SK-N-SH (cell line): ENCODE data around the gene GARNL3. TPM values are rescaled to one million over a fixed set of nuclear protein-coding genes. Genes with fewer than 3 reads are reported as not detected.

ENCODE experiments used
- CTCF ChIA-PET: fragments of 300-600, 350-600 bp; formaldehyde crosslinking; extraction: SDS; loops from one replicate; lab custom pipeline; 2021; lab: Yijun Ruan, JAX
- POLR2A ChIA-PET: fragments of 350-600 bp; sonication (Branson Sonifier 250); formaldehyde crosslinking; extraction: SDS; loops from one replicate; lab custom pipeline; 2020; ENCODE audit warnings: antibody characterized with exemption, inconsistent platforms; lab: Yijun Ruan, JAX
- DNase-seq: peaks from one replicate; pipeline ENCODE4 v3.0.0; 2012
- H2AFZ ChIP-seq: fragments of 200-600 bp; sonication (generic); 2 replicates; pipeline ENCODE4 v1.8.1; 2016; ENCODE audit warnings: antibody characterized with exemption, mild to moderate bottlenecking, low read depth
- H3F3A ChIP-seq: fragments of 200-600 bp; sonication (generic); replicated peaks from 2 replicates; pipeline ENCODE3; 2016; ENCODE audit warnings: antibody characterized with exemption, mild to moderate bottlenecking; ENCODE audit not compliant: insufficient read depth
- H3K27ac ChIP-seq, 2 experiments: fragments of 200-500 bp in 1 of 2; fragments of 200-600 bp in 1 of 2; sonication (Bioruptor generic) in 1 of 2; sonication (generic), shearing (Covaris generic) in 1 of 2; 2 replicates each; pipeline versions ENCODE4 v1.5.1 to v1.6.1; 2014 to 2016; ENCODE audit warnings: low read depth in 2 of 2, inconsistent platforms in 1 of 2, low read length in 1 of 2, mild to moderate bottlenecking in 1 of 2, mixed read lengths in 1 of 2
- H3K27me3 ChIP-seq: fragments of 200-600 bp; sonication (generic), shearing (Covaris generic); 2 replicates; pipeline ENCODE4 v1.6.1; 2016; ENCODE audit warnings: mixed run types; ENCODE audit not compliant: insufficient read depth
- H3K36me3 ChIP-seq, 2 experiments: fragments of 200-500 bp in 1 of 2; fragments of 200-600 bp in 1 of 2; sonication (Bioruptor generic) in 1 of 2; sonication (generic) in 1 of 2; replicated peaks in 1 of 2; 2 replicates each; pipeline versions ENCODE3 to v1.5.1; 2014 to 2016; ENCODE audit warnings: low read length in 1 of 2, mild to moderate bottlenecking in 1 of 2; ENCODE audit not compliant: insufficient read depth in 2 of 2, control insufficient read depth in 1 of 2
- H3K4me1 ChIP-seq, 2 experiments: fragments of 200-500 bp in 1 of 2; fragments of 200-600 bp in 1 of 2; sonication (Bioruptor generic) in 1 of 2; sonication (generic), shearing (Covaris generic) in 1 of 2; 2 replicates each; pipeline versions ENCODE4 v1.5.1 to v1.6.1; 2014 to 2016; ENCODE audit warnings: low read depth in 1 of 2, low read length in 1 of 2, mixed run types in 1 of 2; ENCODE audit not compliant: insufficient read depth in 2 of 2, control insufficient read depth in 1 of 2
- H3K4me2 ChIP-seq: fragments of 200-600 bp; sonication (generic), shearing (Covaris generic); 2 replicates; pipeline ENCODE4 v1.6.1; 2017; ENCODE audit warnings: mixed run types
- H3K4me3 ChIP-seq, 2 experiments: fragments of 200-500 bp in 1 of 2; fragments of 200-600 bp in 1 of 2; sonication (Bioruptor generic) in 1 of 2; sonication (generic), shearing (Covaris generic) in 1 of 2; 2 replicates each; pipeline versions ENCODE4 v1.5.1 to v1.8.1; 2014 to 2016; ENCODE audit warnings: low read depth in 2 of 2, inconsistent platforms in 1 of 2, low read length in 1 of 2, mild to moderate bottlenecking in 1 of 2, mixed read lengths in 1 of 2, moderate library complexity in 1 of 2
- H3K79me2 ChIP-seq: fragments of 200-600 bp; sonication (generic); 2 replicates; pipeline ENCODE4 v1.8.1; 2017; ENCODE audit warnings: mild to moderate bottlenecking; ENCODE audit not compliant: insufficient read depth
- H3K9ac ChIP-seq: fragments of 200-600 bp; sonication (generic); 2 replicates; pipeline ENCODE4 v1.6.1; 2017; ENCODE audit warnings: mixed run types
- H3K9me2 ChIP-seq: fragments of 200-600 bp; sonication (generic); 2 replicates; pipeline ENCODE4 v1.6.1; 2017; ENCODE audit warnings: mixed run types
- H3K9me3 ChIP-seq: fragments of 200-600 bp; sonication (generic); 2 replicates; pipeline ENCODE4 v1.6.1; 2017; ENCODE audit warnings: mixed run types, mild to moderate bottlenecking, moderate library complexity
- H4K20me1 ChIP-seq: fragments of 200-600 bp; sonication (generic); 2 replicates; pipeline ENCODE4 v1.6.1; 2017; ENCODE audit warnings: mild to moderate bottlenecking, mixed run types; ENCODE audit not compliant: insufficient read depth
- CHD2 ChIP-seq: fragments of 150-350 bp; IDR thresholded peaks from 2 replicates; pipeline ENCODE4 v1.6.1; 2018; ENCODE audit warnings: low read length; ENCODE audit not compliant: partially characterized antibody
- ELF1 ChIP-seq: IDR thresholded peaks from 2 replicates; pipeline ENCODE4 v1.4.0; 2012
- EP300 ChIP-seq, 2 experiments: IDR thresholded peaks; 2 replicates each; pipeline versions ENCODE4 v1.4.0 to v1.6.1; 2012; ENCODE audit warnings: borderline replicate concordance in 1 of 2, low read depth in 1 of 2, low read length in 1 of 2
- FOXJ3 ChIP-seq: sonication (generic); formaldehyde crosslinking; IDR thresholded peaks from 2 replicates; pipeline ENCODE4 v1.5.1; 2020; ENCODE audit warnings: mild to moderate bottlenecking, missing genetic modification reagents
- FOXM1 ChIP-seq: IDR thresholded peaks from 2 replicates; pipeline ENCODE4 v1.4.0; 2012; ENCODE audit warnings: low read depth, mild to moderate bottlenecking
- GABPA ChIP-seq: IDR thresholded peaks from 2 replicates; pipeline ENCODE4 v1.4.0; 2012; ENCODE audit warnings: low read depth, mild to moderate bottlenecking
- JUND ChIP-seq: IDR thresholded peaks from 2 replicates; pipeline ENCODE4 v1.4.0; 2012
- MAX ChIP-seq: IDR thresholded peaks from 2 replicates; pipeline ENCODE4 v1.4.0; 2012; ENCODE audit warnings: low read depth
- MXI1 ChIP-seq: IDR thresholded peaks from 2 replicates; pipeline ENCODE4 v1.6.1; 2012; ENCODE audit warnings: mild to moderate bottlenecking, low read depth, low read length, improper control_type of control experiment
- NFIC ChIP-seq: IDR thresholded peaks from 2 replicates; pipeline ENCODE4 v1.4.0; 2012; ENCODE audit warnings: borderline replicate concordance
- NRF1 ChIP-seq: IDR thresholded peaks from 2 replicates; pipeline ENCODE4 v1.6.1; 2012; ENCODE audit warnings: low read depth, mild to moderate bottlenecking, low read length
- PBX3 ChIP-seq: IDR thresholded peaks from 2 replicates; pipeline ENCODE4; 2012
- POLR2AphosphoS5 ChIP-seq: IDR thresholded peaks from 2 replicates; pipeline ENCODE4 v1.6.1; 2012; ENCODE audit warnings: low read depth, low read length
- RCOR1 ChIP-seq: fragments of 150-350 bp; IDR thresholded peaks from 2 replicates; pipeline ENCODE4 v1.6.1; 2017; ENCODE audit warnings: antibody characterized with exemption, low read length
- RFX5 ChIP-seq: IDR thresholded peaks from 2 replicates; pipeline ENCODE4 v1.6.1; 2012; ENCODE audit warnings: mild to moderate bottlenecking, improper control_type of control experiment, low read length
- RXRA ChIP-seq: IDR thresholded peaks from 2 replicates; pipeline ENCODE4 v1.4.0; 2012; ENCODE audit warnings: low read depth, mild to moderate bottlenecking, borderline replicate concordance
- SMC3 ChIP-seq: IDR thresholded peaks from 2 replicates; pipeline ENCODE4 v1.6.1; 2012; ENCODE audit warnings: low read depth, low read length, improper control_type of control experiment
- WGBS: methylation state at CpG from one replicate; pipeline ENCODE4 v1.1.6; 2017; ENCODE audit warnings: low lambda C conversion rate; 5-methylcytosine and 5-hydroxymethylcytosine counted together
- polyA plus RNA-seq, 3 experiments: library from polyadenylated mRNA; depleted of rRNA; stranded (reverse); fragments of >200 nt; gene quantifications; 2 replicates each; pipeline ENCODE4 v1.2.3, GENCODE V29; 2012
- TF ChIP-seq, protein P1 (sequence below): IDR thresholded peaks from 2 replicates; pipeline ENCODE4 v1.6.1; 2012; ENCODE audit warnings: mild to moderate bottlenecking, low read depth, low read length, moderate library complexity
- TF ChIP-seq, protein P2 (sequence below): fragments of 150-350 bp; IDR thresholded peaks from 2 replicates; pipeline ENCODE4 v1.6.1; 2016; ENCODE audit warnings: mild to moderate bottlenecking, low read depth, low read length

GARNL3 gene
- polyA plus RNA-seq, 1 of the 3 experiments (the other 2 are of a cell fraction) = 9.1 TPM

- Histone ChIP-seq H3F3A (peaks cover 10% of the 10 kb centered on the region), H3K9ac (no peak overlapping the region), H2AFZ (peak overlapping the region; percentile 61; the same call in 1 of the 2 replicates), H3K9me3 (no peaks in the 10 kb centered on the region), H3K4me1 (peaks cover 7 to 16% of the 10 kb centered on the region in 2 experiments; a peak in 3 of 4 replicates), H3K79me2 (0 out of 2 replicates have a peak, but pooled peaks cover 4% of the 10 kb centered on the region), H4K20me1 (no peaks in the 10 kb centered on the region), H3K4me2 (peak overlapping the region; percentile 91), H3K36me3 (no peaks in the 10 kb centered on the region), H3K4me3 (peak overlapping the region; percentile 67 to 70), H3K27ac (no peak overlapping the region), H3K9me2 (no peaks in the 10 kb centered on the region), H3K27me3 (no peaks in the 10 kb centered on the region)
- no peak for DNase-seq
- POLR2A ChIA-PET = interaction anchor here (0.7 to 1.9 kb wide), 5 partner anchors 14 to 227 kb away, joined by 3 to 7 read pairs (median 4); partner anchors contain the start of gene SLC2A8
- TF ChIP-seq PBX3 (no peak), JUND (no peak), RFX5 (no peak)
- CTCF ChIA-PET = interaction anchor here (1.0 to 2.2 kb wide), 14 partner anchors 9 to 344 kb away, joined by 3 to 17 read pairs (median 4); partner anchors contain the start of gene SLC2A8
- 35% methylated on average over 7 of the region's 8 CpGs for WGBS
Observed at GRCh38 chr9:127223810-127224177, 40.8 kb upstream of the GARNL3 start.

DNA sequence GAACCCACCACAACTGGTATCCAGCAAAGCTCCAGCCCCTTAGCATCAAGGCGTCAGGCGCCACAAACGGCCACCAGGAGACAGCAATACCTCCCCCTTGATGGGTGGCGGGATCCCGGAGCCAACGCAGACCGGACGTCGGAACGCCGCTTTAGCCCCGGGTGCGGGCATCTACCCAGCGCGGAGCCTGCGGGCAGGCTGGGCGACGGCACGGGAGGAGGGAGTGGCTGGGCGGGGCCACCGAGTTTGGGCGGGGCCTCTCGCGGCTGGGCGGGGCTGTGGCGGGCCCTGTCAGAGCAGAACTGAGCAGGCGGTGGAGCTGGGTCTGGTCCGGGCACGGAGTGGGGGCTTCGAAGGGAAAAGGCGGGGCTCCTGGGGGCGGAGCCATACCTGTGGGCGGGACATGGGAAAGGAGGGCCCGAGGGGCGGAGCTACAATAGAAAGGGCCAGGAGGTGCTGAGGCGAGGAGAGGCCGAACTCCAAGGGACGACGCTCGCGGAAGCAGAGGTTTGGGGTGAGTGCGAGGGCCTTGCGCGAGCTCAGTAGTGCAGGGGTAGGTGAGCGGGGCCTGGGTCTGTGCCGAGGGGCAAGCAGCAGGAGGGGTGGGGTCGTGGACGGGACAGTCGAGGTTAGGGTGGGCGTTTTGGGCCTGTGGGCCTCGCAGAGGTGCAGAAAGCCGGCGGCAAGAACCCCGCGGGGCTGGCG lies 40.2 kb upstream of the GARNL3 start:
- ChIA-PET CTCF (interaction anchor here (0.7 to 2.2 kb wide), 16 partner anchors 10 to 344 kb away, joined by 3 to 17 read pairs (median 4); partner anchors contain the start of genes GARNL3 and SLC2A8), POLR2A (interaction anchor here (0.7 to 1.9 kb wide), 5 partner anchors 13 to 226 kb away, joined by 3 to 7 read pairs (median 4); partner anchors contain the start of gene SLC2A8)
- H3K9me2 ChIP-seq = no peaks in the 10 kb centered on the region
- no peaks in the 10 kb centered on the region for H4K20me1 ChIP-seq
- peaks cover 7 to 16% of the 10 kb centered on the region in 2 experiments; a peak in 3 of 4 replicates for H3K4me1 ChIP-seq
- no peaks in the 10 kb centered on the region for H3K9me3 ChIP-seq
- H3K9ac ChIP-seq = peak overlapping the region; percentile 74
- H3K36me3 ChIP-seq = no peaks in the 10 kb centered on the region
- H3K4me2 ChIP-seq = peak overlapping the region; percentile 91
- DNase-seq = peak; percentile 99
- H3K27ac ChIP-seq = peak overlapping the region; percentile 59 to 89; a peak in 3 of 4 replicates
- WGBS = 3% methylated on average over 35 of the region's 56 CpGs
- peaks cover 10% of the 10 kb centered on the region for H3F3A ChIP-seq
- no peaks in the 10 kb centered on the region for H3K27me3 ChIP-seq
- peak overlapping the region; percentile 98; the same call in 1 of the 2 replicates for H2AFZ ChIP-seq
- peak overlapping the region; percentile 67 to 70 for H3K4me3 ChIP-seq
- 0 out of 2 replicates have a peak, but pooled peaks cover 4% of the 10 kb centered on the region for H3K79me2 ChIP-seq
- TF ChIP-seq NFIC (no peak), EP300 (IDR thresholded peaks at IDR 0.05; ENCODE audit: borderline replicate concordance in 1 of 2, low read depth in 1 of 2, low read length in 1 of 2) (no peak), PBX3 (no peak), RXRA (no peak), GABPA (no peak), ELF1 (no peak), NRF1 (0 out of 2 replicates have a peak, but pooled peaks have one; percentile 13), MAX (peak; percentile 71), MXI1 (peak; percentile 31; the same call in 1 of the 2 replicates), CHD2 (no peak), FOXM1 (no peak), RFX5 (no peak), FOXJ3 (CRISPR knock-in tag) (no peak), RCOR1 (no peak), SMC3 (peak; percentile 26; the same call in 1 of the 2 replicates), POLR2AphosphoS5 (0 out of 2 replicates have a peak, but pooled peaks have one; percentile 9)
- TF ChIP-seq, protein P1, sequence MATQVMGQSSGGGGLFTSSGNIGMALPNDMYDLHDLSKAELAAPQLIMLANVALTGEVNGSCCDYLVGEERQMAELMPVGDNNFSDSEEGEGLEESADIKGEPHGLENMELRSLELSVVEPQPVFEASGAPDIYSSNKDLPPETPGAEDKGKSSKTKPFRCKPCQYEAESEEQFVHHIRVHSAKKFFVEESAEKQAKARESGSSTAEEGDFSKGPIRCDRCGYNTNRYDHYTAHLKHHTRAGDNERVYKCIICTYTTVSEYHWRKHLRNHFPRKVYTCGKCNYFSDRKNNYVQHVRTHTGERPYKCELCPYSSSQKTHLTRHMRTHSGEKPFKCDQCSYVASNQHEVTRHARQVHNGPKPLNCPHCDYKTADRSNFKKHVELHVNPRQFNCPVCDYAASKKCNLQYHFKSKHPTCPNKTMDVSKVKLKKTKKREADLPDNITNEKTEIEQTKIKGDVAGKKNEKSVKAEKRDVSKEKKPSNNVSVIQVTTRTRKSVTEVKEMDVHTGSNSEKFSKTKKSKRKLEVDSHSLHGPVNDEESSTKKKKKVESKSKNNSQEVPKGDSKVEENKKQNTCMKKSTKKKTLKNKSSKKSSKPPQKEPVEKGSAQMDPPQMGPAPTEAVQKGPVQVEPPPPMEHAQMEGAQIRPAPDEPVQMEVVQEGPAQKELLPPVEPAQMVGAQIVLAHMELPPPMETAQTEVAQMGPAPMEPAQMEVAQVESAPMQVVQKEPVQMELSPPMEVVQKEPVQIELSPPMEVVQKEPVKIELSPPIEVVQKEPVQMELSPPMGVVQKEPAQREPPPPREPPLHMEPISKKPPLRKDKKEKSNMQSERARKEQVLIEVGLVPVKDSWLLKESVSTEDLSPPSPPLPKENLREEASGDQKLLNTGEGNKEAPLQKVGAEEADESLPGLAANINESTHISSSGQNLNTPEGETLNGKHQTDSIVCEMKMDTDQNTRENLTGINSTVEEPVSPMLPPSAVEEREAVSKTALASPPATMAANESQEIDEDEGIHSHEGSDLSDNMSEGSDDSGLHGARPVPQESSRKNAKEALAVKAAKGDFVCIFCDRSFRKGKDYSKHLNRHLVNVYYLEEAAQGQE = no peak
- TF ChIP-seq, protein P2, sequence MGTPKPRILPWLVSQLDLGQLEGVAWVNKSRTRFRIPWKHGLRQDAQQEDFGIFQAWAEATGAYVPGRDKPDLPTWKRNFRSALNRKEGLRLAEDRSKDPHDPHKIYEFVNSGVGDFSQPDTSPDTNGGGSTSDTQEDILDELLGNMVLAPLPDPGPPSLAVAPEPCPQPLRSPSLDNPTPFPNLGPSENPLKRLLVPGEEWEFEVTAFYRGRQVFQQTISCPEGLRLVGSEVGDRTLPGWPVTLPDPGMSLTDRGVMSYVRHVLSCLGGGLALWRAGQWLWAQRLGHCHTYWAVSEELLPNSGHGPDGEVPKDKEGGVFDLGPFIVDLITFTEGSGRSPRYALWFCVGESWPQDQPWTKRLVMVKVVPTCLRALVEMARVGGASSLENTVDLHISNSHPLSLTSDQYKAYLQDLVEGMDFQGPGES = no peak
